Measurements from ENCODE around the gene FAR2.

- TF ChIP-seq CTCF (IDR thresholded peaks at IDR 0.05; ENCODE audit: low read depth, low read length) (no peak), EZH2phosphoT487 (IDR thresholded peaks at IDR 0.05; ENCODE audit: low read depth) (no peak)
Observed at GRCh38 chr12:29234552-29234951, 85.5 kb downstream of the FAR2 start.

Measured in OCI-LY3 (cell line).